Measurements from ENCODE around the gene PDE7B. TPM values are rescaled to one million over a fixed set of nuclear protein-coding genes. Genes with fewer than 3 reads are reported as not detected.

PDE7B gene
- total and polyA plus RNA-seq, 2 of the 13 experiments (the other 11 are each of a cell fraction or from before 2014, with no cell fraction given), result not detected

DNA sequence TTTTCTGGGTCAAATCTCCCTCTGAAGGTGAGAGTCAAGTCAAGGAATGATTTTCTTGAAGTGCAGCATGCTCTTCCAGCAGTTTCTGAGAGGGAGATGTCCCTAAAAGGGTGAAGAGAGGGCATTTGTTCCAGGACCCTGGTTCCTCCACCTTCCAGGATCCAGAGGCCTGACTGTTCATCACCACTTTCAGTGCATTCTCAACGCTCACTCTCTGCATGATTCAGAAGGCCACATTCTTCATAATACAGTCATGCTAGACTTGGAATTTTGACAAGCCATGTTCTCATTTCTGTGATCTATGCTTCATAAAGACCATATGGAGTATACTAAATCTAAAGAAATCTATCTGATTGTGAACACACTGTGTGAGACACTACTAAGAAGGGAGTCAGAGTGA lies 85.1 kb downstream of the PDE7B start:
- Histone ChIP-seq H4K20me1 (ENCODE audit: insufficient read depth, low read length) (no peaks in the 10 kb centered on the region), H3K9me3 (ENCODE audit: low read length) (no peaks in the 10 kb centered on the region), H2AFZ (ENCODE audit: low read length) (no peak overlapping the region), H3K4me1 (ENCODE audit: insufficient read depth, low read length) (peaks cover 8% of the 10 kb centered on the region; the same call in 1 of the 2 replicates), H3K4me2 (ENCODE audit: low read depth, low read length) (no peak overlapping the region), H3K79me2 (ENCODE audit: insufficient read depth, low read length) (no peaks in the 10 kb centered on the region), H3K27ac (ENCODE audit: extremely low read length, insufficient read depth, low read length) (no peak overlapping the region), H3K9ac (ENCODE audit: insufficient read depth, low read depth, low read length) (no peak overlapping the region), H3K4me3 (replicated peaks in 1 of 3; ENCODE audit: insufficient read depth in 1 of 3, low read depth in 2 of 3, low read length in 3 of 3) (no peak overlapping the region), H3K27me3 (ENCODE audit: control insufficient read depth in 1 of 2, insufficient read depth in 2 of 2, low read length in 2 of 2) (no peaks in the 10 kb centered on the region), H3K36me3 (replicated peaks in 1 of 2; ENCODE audit: control insufficient read depth in 1 of 2, insufficient read depth in 2 of 2, low read length in 2 of 2) (no peaks in the 10 kb centered on the region)
- 29% methylated on average over 1 of the region's 1 CpG for WGBS (ENCODE audit: low lambda C conversion rate)
- ATAC-seq (no peak; the same call in 2 of the 3 replicates), DNase-seq (ENCODE audit: low spot score) (no peak), FAIRE-seq (no peak)
- BruUV-seq (replicated peaks), result no TSS peak
- CTCF ChIA-PET (ENCODE audit: low intra/inter-chr PET ratio, low total read pairs), result no interaction called here
- POLR2A ChIA-PET, result no interaction called here
- intact Hi-C loops (cut with micrococcal nuclease; ENCODE audit: unreplicated experiment) (no loop called here), in situ Hi-C loops (cut with HindIII; ENCODE audit: extremely low pct_ligation_motif_present, low pct_unique_long_range_greater_than_20kb) (no loop called here)
- TF ChIP-seq MTF2 (CRISPR knock-in tag; IDR thresholded peaks at IDR 0.05; ENCODE audit: borderline replicate concordance) (no peak), HNRNPK (IDR thresholded peaks at IDR 0.05; ENCODE audit: low read depth, low read length, poor library complexity, severe bottlenecking) (no peak), ZBTB42 (CRISPR knock-in tag; IDR thresholded peaks at IDR 0.05) (no peak), ZBTB2 (CRISPR knock-in tag; IDR thresholded peaks at IDR 0.05; ENCODE audit: low read depth) (no peak), ZNF670 (CRISPR knock-in tag; IDR thresholded peaks at IDR 0.05; ENCODE audit: borderline replicate concordance) (no peak), ZNF564 (CRISPR knock-in tag; IDR thresholded peaks at IDR 0.05) (no peak)

GRCh38 chr6:135937106-135937505 lies 85.6 kb downstream of the PDE7B start:
- no peak for DNase-seq (ENCODE audit: low spot score)
- no peaks in the 10 kb centered on the region for H3K27me3 ChIP-seq (ENCODE audit: control insufficient read depth in 1 of 2, insufficient read depth in 2 of 2, low read length in 2 of 2)
- H3K4me2 ChIP-seq (ENCODE audit: low read depth, low read length), result no peak overlapping the region
- no peaks in the 10 kb centered on the region for H3K36me3 ChIP-seq (replicated peaks in 1 of 2; ENCODE audit: control insufficient read depth in 1 of 2, insufficient read depth in 2 of 2, low read length in 2 of 2)
- in situ Hi-C loops (cut with HindIII; ENCODE audit: extremely low pct_ligation_motif_present, low pct_unique_long_range_greater_than_20kb) (no loop called here), intact Hi-C loops (cut with micrococcal nuclease; ENCODE audit: unreplicated experiment) (no loop called here)
- peaks cover 8% of the 10 kb centered on the region; the same call in 1 of the 2 replicates for H3K4me1 ChIP-seq (ENCODE audit: insufficient read depth, low read length)
- POLR2A ChIA-PET, result no interaction called here
- no peak overlapping the region for H3K4me3 ChIP-seq (replicated peaks in 1 of 3; ENCODE audit: insufficient read depth in 1 of 3, low read depth in 2 of 3, low read length in 3 of 3)
- no peak overlapping the region for H3K27ac ChIP-seq (ENCODE audit: extremely low read length, insufficient read depth, low read length)
- no peak overlapping the region for H3K9ac ChIP-seq (ENCODE audit: insufficient read depth, low read depth, low read length)
- no peaks in the 10 kb centered on the region for H3K9me3 ChIP-seq (ENCODE audit: low read length)
- no peak overlapping the region for H2AFZ ChIP-seq (ENCODE audit: low read length)
- CTCF ChIA-PET (ENCODE audit: low intra/inter-chr PET ratio, low total read pairs), result no interaction called here
- no peak for ATAC-seq
- no TSS peak for BruUV-seq (replicated peaks)
- H4K20me1 ChIP-seq (ENCODE audit: insufficient read depth, low read length), result no peaks in the 10 kb centered on the region
- H3K79me2 ChIP-seq (ENCODE audit: insufficient read depth, low read length), result no peaks in the 10 kb centered on the region
- 28% methylated on average over 3 of the region's 6 CpGs for WGBS (ENCODE audit: low lambda C conversion rate)
- no peak for FAIRE-seq
- TF ChIP-seq ZFP36 (IDR thresholded peaks at IDR 0.05; ENCODE audit: borderline replicate concordance, low read depth, low read length, partially characterized antibody) (no peak), ZNF572 (CRISPR knock-in tag; IDR thresholded peaks at IDR 0.05) (no peak), ZBTB4 (CRISPR knock-in tag; IDR thresholded peaks at IDR 0.05; ENCODE audit: borderline replicate concordance) (no peak), ZNF790 (CRISPR knock-in tag; IDR thresholded peaks at IDR 0.05; ENCODE audit: borderline replicate concordance) (no peak)
- TF ChIP-seq, protein P1, sequence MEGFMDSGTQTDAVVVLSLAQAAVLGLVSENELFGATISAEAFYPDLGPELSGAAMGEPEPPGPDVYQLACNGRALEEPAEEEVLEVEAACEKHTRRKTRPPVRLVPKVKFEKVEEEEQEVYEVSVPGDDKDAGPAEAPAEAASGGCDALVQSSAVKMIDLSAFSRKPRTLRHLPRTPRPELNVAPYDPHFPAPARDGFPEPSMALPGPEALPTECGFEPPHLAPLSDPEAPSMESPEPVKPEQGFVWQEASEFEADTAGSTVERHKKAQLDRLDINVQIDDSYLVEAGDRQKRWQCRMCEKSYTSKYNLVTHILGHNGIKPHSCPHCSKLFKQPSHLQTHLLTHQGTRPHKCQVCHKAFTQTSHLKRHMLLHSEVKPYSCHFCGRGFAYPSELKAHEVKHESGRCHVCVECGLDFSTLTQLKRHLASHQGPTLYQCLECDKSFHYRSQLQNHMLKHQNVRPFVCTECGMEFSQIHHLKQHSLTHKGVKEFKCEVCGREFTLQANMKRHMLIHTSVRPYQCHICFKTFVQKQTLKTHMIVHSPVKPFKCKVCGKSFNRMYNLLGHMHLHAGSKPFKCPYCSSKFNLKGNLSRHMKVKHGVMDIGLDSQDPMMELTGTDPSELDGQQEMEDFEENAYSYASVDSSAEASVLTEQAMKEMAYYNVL (CRISPR knock-in tag; IDR thresholded peaks at IDR 0.05; ENCODE audit: borderline replicate concordance), result no peak
